Natural killer cell (primary cell): Measurements from ENCODE around the gene CCL8. TPM values are rescaled to one million over a fixed set of nuclear protein-coding genes. Genes with fewer than 3 reads are reported as not detected.

Experiments used
- ATAC-seq, 3 donors: fragments of 150-1000 bp in 2 of 3; fragments of 200-7000 bp in 1 of 3; cut with Tn5 transposase; 1 replicate in 1 of 3; 2 replicates in 2 of 3; pipeline ENCODE4 v1.10.0; 2021; ENCODE audit warnings: mild to moderate bottlenecking in 2 of 3, moderate library complexity in 2 of 3
- DNase-seq, 2 donors: peaks; one replicate each; pipeline versions ENCODE4 v3.0.0 to v3.0.0-alpha.2; 2013 to 2021; ENCODE audit warnings: mixed read lengths in 1 of 2
- H3K27ac ChIP-seq: one replicate; pipeline ENCODE4 v1.5.1; 2013; ENCODE audit warnings: mild to moderate bottlenecking, low read length
- H3K27me3 ChIP-seq: one replicate; pipeline ENCODE4 v1.6.1; 2013; ENCODE audit warnings: low read length; ENCODE audit not compliant: control insufficient read depth, insufficient read depth
- H3K36me3 ChIP-seq: one replicate; pipeline ENCODE4 v1.6.1; 2013; ENCODE audit warnings: low read length; ENCODE audit not compliant: control insufficient read depth, insufficient read depth
- H3K4me1 ChIP-seq: one replicate; pipeline ENCODE4 v1.6.1; 2013; ENCODE audit warnings: low read length; ENCODE audit not compliant: control insufficient read depth, insufficient read depth
- H3K4me3 ChIP-seq: one replicate; pipeline ENCODE4 v1.5.1; 2013; ENCODE audit warnings: low read length
- H3K9me3 ChIP-seq: one replicate; pipeline ENCODE4 v1.6.1; 2013; ENCODE audit warnings: low read length; ENCODE audit not compliant: control insufficient read depth, insufficient read depth
- H3K27ac Mint-ChIP-seq, 2 donors: one replicate each; pipeline ENCODE4 v1.8.0; 2022; ENCODE audit warnings: mild to moderate bottlenecking in 2 of 2, mixed read lengths in 2 of 2, moderate library complexity in 1 of 2
- H3K27me3 Mint-ChIP-seq, 2 donors: one replicate each; pipeline ENCODE4 v1.8.0; 2022; ENCODE audit warnings: low read depth in 2 of 2, mixed read lengths in 2 of 2
- H3K36me3 Mint-ChIP-seq: one replicate; pipeline ENCODE4 v1.8.0; 2022; ENCODE audit warnings: mixed read lengths
- H3K4me1 Mint-ChIP-seq, 2 donors: one replicate each; pipeline ENCODE4 v1.8.0; 2022; ENCODE audit warnings: mixed read lengths in 2 of 2
- H3K4me3 Mint-ChIP-seq: one replicate; pipeline ENCODE4 v1.8.0; 2022; ENCODE audit warnings: mild to moderate bottlenecking, moderate library complexity, mixed read lengths
- H3K9me3 Mint-ChIP-seq, 2 donors: one replicate each; pipeline ENCODE4 v1.8.0; 2022; ENCODE audit warnings: mixed read lengths in 2 of 2
- WGBS: methylation state at CpG from one replicate; pipeline ENCODE4 v1.1.7; 2013; ENCODE audit warnings: missing lambda C conversion rate; ENCODE audit not compliant: insufficient coverage; 5-methylcytosine and 5-hydroxymethylcytosine counted together
- intact Hi-C: fragments of 100-400 bp; cut with micrococcal nuclease; formaldehyde crosslinking; loops from one replicate; pipeline ENCODE4 v1.14.2; 2022
- total RNA-seq, 4 donors: library from RNA; stranded (reverse); fragments of 120-200 nt in 1 of 4; gene quantifications; one replicate each; pipeline versions ENCODE4 v1.2.3 to v1.2.4, GENCODE V29; 2013 to 2022
- TF ChIP-seq, protein P1 (sequence below): fragments of 200-600 bp; IDR thresholded peaks from one replicate; pipeline ENCODE4 v1.8.0; 2022; ENCODE audit warnings: antibody characterized with exemption

CCL8 gene
- total RNA-seq, 3 donors from 2014 or later (not counting 1 experiment from before 2014, with no cell fraction given), result not detected

DNA sequence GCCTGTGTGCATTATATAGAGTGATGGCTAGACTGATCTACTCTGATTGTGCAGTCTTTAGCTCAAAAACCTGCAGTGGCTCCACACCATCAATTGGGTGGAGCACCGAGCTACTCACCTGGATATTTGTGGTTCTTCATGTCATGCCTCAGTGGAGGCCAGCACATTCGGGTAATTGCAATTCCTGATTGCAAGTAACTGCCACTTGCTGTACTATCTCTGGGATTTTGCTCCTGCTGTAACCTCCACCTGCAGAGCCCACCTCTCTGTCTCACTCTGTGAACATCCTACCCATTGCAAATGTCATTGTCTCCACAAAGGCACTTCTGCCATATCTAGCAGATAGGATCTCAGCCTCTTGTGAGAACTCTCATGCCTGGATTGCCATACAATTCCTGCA lies 45.5 kb downstream of the CCL8 start:
- peaks cover 0 to 7% of the 10 kb centered on the region in 2 donors for H3K4me1 Mint-ChIP-seq
- H3K9me3 Mint-ChIP-seq, result no peaks in the 10 kb centered on the region
- Histone ChIP-seq H3K4me1 (peaks cover 26% of the 10 kb centered on the region), H3K9me3 (no peaks in the 10 kb centered on the region), H3K36me3 (no peaks in the 10 kb centered on the region), H3K27ac (no peak overlapping the region), H3K4me3 (no peak overlapping the region), H3K27me3 (no peaks in the 10 kb centered on the region)
- intact Hi-C loops, result loop anchor here (5.0 kb wide), 1 partner anchor 162 kb away; no protein-coding TSS in a partner anchor
- H3K27me3 Mint-ChIP-seq, result peaks cover 7% of the 10 kb centered on the region in 2 donors
- no peak for ATAC-seq
- no peak overlapping the region for H3K4me3 Mint-ChIP-seq
- H3K27ac Mint-ChIP-seq, result no peak overlapping the region
- TF ChIP-seq, protein P1, sequence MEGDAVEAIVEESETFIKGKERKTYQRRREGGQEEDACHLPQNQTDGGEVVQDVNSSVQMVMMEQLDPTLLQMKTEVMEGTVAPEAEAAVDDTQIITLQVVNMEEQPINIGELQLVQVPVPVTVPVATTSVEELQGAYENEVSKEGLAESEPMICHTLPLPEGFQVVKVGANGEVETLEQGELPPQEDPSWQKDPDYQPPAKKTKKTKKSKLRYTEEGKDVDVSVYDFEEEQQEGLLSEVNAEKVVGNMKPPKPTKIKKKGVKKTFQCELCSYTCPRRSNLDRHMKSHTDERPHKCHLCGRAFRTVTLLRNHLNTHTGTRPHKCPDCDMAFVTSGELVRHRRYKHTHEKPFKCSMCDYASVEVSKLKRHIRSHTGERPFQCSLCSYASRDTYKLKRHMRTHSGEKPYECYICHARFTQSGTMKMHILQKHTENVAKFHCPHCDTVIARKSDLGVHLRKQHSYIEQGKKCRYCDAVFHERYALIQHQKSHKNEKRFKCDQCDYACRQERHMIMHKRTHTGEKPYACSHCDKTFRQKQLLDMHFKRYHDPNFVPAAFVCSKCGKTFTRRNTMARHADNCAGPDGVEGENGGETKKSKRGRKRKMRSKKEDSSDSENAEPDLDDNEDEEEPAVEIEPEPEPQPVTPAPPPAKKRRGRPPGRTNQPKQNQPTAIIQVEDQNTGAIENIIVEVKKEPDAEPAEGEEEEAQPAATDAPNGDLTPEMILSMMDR, result no peak
- no peaks in the 10 kb centered on the region for H3K36me3 Mint-ChIP-seq
- 50% methylated on average over 2 of the region's 2 CpGs for WGBS
- no peak for DNase-seq

DNA sequence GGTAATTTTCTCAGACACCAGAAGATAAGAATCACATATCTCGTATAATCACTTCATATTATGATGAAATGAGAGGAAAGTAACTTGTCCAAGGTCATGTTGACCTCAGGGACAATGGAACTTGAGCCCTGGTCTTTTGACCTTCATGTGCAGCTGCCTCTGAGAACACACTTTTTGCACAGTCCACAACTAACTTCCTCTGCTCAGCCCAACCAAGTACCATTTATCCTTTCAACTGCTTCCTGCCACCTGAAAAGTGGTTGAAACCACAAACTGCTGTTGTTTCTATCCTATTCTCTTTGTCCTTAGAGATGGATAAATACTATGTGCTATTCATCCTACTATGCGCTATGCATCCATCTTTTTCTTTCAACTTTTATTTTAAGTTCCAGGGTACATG lies 46.1 kb downstream of the CCL8 start:
- no peaks in the 10 kb centered on the region for H3K9me3 ChIP-seq
- H3K27me3 Mint-ChIP-seq, result peaks cover 7% of the 10 kb centered on the region in 2 donors

DNA sequence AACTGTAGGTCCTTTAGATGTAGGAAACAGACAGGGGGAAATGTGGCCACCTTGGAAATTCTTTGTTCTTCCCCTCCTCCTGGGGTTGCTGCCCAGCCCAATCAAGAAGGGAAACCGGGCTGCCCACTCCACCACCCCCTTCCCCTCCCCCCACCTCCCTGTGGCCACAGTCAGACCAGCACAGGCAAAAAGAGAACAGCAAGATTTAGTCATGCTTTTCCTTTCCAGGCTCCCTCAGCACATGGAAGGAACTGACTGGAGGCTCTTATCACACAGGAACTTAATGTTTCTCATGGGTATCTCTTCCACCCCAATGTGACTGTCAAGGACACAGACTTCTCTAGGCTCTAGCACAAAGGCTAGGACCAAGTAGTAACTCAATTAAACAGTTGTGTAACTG lies 46.8 kb downstream of the CCL8 start:
- Mint-ChIP-seq H3K9me3 (no peaks in the 10 kb centered on the region), H3K27me3 (peaks cover 7% of the 10 kb centered on the region in 2 donors), H3K4me3 (no peak overlapping the region), H3K36me3 (no peaks in the 10 kb centered on the region), H3K4me1 (peaks cover 0 to 7% of the 10 kb centered on the region in 2 donors), H3K27ac (no peak overlapping the region)
- TF ChIP-seq, protein P1, result no peak
- DNase-seq (no peak), ATAC-seq (no peak)
- WGBS, result 0% methylated on average over 1 of the region's 1 CpG
- Histone ChIP-seq H3K4me3 (no peak overlapping the region), H3K36me3 (no peaks in the 10 kb centered on the region), H3K4me1 (peaks cover 38% of the 10 kb centered on the region), H3K27ac (no peak overlapping the region), H3K27me3 (no peaks in the 10 kb centered on the region), H3K9me3 (no peaks in the 10 kb centered on the region)
- intact Hi-C loops, result no loop called here

More for the DNA sequence above, 46.1 kb downstream of the CCL8 start:
- TF ChIP-seq, protein P1, result no peak
- no peak for ATAC-seq
- intact Hi-C loops, result no loop called here
- whole genome bisulfite sequencing, result no CpG with 5 or more reads among the region's 2 CpGs
- H3K4me3 Mint-ChIP-seq, result no peak overlapping the region
- Histone ChIP-seq H3K4me1 (peaks cover 31% of the 10 kb centered on the region), H3K36me3 (no peaks in the 10 kb centered on the region), H3K27ac (no peak overlapping the region), H3K27me3 (no peaks in the 10 kb centered on the region), H3K4me3 (no peak overlapping the region)
- peaks cover 0 to 7% of the 10 kb centered on the region in 2 donors for H3K4me1 Mint-ChIP-seq
- no peaks in the 10 kb centered on the region for H3K36me3 Mint-ChIP-seq
- DNase-seq, result no peak
- H3K9me3 Mint-ChIP-seq, result no peaks in the 10 kb centered on the region
- H3K27ac Mint-ChIP-seq, result no peak overlapping the region

DNA sequence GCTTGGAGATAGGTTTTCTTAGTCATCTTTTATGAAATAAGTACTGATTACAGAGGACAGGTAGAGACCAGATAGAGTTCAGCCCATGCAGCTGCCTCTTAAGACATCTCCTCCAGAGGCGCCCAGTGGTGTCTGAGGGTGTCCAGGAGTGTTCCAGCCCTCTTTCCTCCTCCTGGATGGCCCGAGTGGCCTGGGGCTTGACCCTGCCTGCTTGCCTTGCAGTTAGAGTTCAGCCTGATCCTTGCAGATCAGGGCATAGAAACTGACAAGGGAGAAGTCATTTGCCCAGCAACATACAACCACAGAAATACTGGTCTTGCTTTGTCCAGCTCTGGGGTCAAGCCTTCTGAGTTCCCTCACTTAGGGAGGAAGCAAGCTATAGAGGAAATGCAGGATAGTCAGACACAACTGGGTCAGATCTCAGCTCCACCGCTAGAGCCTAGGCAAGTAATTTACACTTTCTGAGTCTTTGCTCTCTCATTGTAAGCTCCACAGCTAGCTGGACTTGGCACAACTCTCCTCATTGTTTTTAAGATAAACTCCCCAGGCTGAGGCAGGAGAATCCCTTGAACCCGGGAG lies 47.4 kb downstream of the CCL8 start:
- peaks cover 42% of the 10 kb centered on the region for H3K4me1 ChIP-seq
- Mint-ChIP-seq H3K9me3 (no peaks in the 10 kb centered on the region), H3K4me1 (peaks cover 0 to 7% of the 10 kb centered on the region in 2 donors), H3K27me3 (peaks cover 3 to 6% of the 10 kb centered on the region in 2 donors), H3K4me3 (no peak overlapping the region), H3K36me3 (no peaks in the 10 kb centered on the region), H3K27ac (no peak overlapping the region)
- no peak for DNase-seq
- H3K4me3 ChIP-seq, result no peak overlapping the region
- H3K9me3 ChIP-seq, result no peaks in the 10 kb centered on the region
- H3K36me3 ChIP-seq, result no peaks in the 10 kb centered on the region
- TF ChIP-seq, protein P1, result no peak
- WGBS, result 78% methylated on average over 4 of the region's 4 CpGs
- intact Hi-C loops, result no loop called here
- ATAC-seq, result no peak
- H3K27ac ChIP-seq, result no peak overlapping the region
- no peaks in the 10 kb centered on the region for H3K27me3 ChIP-seq
